ENCODE results near the gene SGPP2.

SGPP2 gene

DNA sequence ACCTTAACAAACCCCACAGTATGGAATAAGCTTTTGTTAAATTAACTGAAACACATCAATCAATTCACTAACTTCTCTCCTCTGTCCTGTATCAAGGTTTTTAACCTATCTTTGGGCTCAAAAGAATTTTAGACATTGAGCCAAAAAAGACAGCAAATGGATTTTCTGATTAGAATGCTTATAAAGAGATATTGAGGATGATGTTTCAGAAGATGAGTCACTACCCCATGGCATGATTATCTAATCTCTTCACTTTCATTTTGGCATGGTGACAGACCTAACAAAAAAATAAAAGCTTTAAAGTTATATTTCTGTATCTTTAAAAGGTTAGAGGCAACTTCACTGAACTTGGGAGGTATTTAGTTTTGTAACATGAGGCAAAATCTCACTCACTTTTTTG, 55.5 kb downstream of the SGPP2 start:
- no peak for DNase-seq

- DNase-seq: no peak
Measured at GRCh38 chr2:222480497-222480896, 56.2 kb downstream of the SGPP2 start.

- DNase-seq: no peak
Measured at GRCh38 chr2:222481941-222482340, 57.6 kb downstream of the SGPP2 start.

GRCh38 chr2:222483513-222484039, 59.2 kb downstream of the SGPP2 start:
- no peak for DNase-seq

DNA sequence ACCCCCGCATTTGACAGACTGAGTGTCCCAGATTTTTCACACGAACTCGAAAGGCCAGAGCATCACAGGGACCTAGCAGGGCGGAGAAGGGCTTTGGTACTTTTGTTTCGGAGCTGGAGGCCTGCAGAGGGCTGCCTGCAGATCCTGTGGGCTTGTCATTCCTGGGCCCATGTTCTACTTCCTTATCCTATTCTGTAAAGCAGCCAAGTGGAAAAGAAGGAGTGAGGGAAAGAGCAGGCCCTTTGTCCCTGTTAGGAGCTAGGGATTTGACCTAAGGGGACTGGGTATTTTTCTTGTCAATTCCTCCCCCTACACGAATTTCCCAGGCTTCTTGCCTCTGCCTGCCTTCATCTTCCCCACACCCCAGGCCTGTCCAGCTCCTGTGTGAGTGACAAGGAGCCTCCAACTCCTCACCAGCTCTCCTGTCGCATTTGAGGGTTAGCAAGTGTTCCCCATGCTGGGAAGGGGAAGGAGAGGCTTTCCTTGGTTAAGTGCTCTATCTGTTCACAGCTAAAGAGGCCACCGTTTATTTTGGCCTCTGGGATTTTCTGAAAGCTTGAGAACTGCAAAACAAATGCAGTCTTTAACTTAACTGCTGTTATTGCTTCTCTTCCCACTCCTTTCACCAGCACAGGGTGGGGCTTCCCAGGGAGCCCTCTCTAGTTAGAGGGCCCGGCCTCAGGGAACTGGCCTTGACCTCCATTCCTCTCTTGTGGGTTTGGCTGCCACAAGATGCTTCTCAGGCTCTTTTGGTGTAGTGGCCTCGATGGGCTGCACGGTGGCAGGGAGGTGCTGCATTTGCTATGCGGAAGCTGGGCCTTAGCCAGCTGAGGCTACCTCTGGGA, 61.2 kb downstream of the SGPP2 start:
- no peak for DNase-seq

DNA sequence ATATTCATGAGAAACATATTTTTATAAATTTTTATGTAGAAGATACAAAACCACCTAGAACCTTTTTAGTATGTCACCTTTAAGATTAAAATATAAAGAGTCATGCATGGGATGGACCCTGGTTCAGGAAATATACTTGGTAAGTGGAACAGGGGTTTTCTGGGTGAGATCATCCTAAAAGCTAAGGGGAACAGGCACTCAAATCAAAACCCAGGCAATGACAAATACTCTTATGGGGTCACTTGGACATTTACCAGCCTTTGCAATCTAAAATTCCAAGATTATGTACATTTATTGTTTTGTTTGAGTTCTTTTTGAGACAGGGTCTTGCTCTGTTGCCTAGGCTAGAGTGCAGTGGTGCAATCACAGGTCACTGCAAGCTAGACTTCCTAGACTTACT, 65.8 kb downstream of the SGPP2 start:
- no peak for DNase-seq

- DNase-seq: no peak
Measured at GRCh38 chr2:222492683-222493082, 68.3 kb downstream of the SGPP2 start.

- DNase-seq: no peak
Measured at GRCh38 chr2:222494104-222494739, 69.9 kb downstream of the SGPP2 start.

GRCh38 chr2:222495388-222495787, 71.0 kb downstream of the SGPP2 start:
- DNase-seq: no peak

DNA sequence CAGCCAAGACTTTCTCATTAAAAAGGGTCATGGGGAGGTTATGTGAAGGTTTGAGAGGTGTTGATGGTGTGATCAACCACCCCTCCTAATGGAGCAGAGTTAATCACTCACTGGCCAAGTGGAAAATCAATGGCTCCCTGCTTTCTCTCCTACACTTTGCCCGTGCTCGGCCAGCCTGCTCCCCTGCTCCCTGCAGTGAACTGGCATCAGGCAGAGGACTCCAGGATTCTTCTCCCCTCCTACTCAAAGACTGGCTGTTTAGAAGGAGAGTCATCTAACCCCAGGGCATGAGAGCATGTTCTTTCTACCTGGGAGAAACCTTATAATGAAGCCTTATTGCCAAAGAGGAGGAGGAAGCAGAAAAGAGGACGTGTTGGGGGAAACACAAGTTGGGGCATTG, 74.9 kb downstream of the SGPP2 start:
- DNase-seq: no peak

GRCh38 chr2:222504191-222504590, 79.8 kb downstream of the SGPP2 start:
- DNase-seq: no peak

DNA sequence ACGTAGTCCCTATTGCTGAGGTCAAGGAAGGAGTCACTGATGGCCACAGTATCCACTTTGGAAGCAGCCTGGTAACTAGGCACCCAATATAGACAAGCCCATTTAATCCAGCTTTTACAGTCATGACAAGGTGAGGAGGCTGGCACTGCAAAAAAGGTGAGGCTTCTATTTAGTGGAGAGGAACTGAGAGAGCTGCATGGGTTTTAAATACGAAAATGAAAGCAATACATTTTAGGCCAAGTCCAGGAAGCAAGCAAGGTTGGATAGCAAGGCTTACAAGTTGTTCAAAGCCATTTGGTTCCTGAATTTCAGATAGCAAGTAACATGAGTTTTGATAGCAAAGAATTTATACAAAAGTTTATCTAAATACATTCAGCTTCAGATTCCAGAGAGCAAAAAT, 80.4 kb downstream of the SGPP2 start:
- DNase-seq: no peak

- DNase-seq: no peak
Measured at GRCh38 chr2:222506230-222506935, 82.0 kb downstream of the SGPP2 start.

DNA sequence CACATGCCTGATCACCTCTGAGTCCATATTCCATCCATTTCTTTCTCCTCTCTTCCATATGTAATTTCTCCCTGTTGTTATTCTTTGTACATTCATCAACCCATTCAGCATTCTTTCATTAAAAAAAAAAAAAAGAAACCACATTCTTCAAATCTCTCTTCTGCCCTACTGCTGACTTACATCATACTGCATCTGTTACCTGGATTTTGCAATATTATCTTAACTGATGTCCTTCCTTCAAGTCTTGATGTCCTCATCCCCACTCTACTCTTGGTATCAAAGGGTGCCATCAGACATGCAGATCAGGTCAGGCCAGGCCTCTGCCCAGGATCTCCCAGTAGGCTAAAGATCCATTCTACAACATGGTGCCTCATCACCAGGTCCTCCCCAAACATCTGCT, 90.6 kb downstream of the SGPP2 start:
- no peak for DNase-seq

DNA sequence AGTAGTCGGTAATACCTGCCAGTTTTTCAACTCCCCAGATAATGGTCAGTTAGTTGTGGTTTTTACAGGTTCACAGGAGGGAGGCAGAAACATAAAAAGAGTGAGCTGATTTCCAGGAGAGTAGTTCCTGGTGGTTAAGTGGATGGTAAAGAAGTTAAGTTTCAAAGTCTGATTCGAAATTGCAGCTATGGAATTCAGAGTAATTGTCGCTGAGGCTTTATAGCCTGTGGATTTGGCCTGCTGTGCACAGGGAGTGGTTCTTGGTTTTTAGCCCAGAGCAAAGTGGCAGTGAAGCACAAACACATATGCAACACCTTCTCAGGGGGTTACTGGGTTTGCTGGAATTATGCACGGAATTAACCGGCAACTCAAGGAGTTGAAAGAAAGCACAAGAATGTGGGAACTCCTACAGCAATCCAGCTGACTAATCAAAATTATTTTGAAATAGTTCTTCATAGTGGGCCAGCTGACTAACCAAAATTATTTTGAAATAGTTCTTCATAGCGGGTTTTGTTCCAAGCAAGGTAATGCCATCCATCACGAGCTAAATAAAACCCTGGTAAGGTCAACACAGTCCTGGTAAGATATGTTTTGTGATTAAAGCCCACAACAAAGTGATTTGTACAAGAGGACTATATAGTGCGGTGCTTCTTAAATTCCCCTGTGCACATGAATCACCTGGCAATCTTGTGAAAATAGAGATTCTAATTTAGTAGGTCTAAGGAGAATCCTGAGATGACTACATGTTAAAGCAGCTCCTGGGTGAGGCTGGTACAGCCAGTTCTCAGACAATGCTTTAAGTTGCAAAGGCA, 94.4 kb downstream of the SGPP2 start:
- no peak for DNase-seq

GRCh38 chr2:222521099-222521498, 96.8 kb downstream of the SGPP2 start:
- DNase-seq: no peak

- DNase-seq: no peak
Measured at GRCh38 chr2:222522082-222522481, 97.7 kb downstream of the SGPP2 start.

DNA sequence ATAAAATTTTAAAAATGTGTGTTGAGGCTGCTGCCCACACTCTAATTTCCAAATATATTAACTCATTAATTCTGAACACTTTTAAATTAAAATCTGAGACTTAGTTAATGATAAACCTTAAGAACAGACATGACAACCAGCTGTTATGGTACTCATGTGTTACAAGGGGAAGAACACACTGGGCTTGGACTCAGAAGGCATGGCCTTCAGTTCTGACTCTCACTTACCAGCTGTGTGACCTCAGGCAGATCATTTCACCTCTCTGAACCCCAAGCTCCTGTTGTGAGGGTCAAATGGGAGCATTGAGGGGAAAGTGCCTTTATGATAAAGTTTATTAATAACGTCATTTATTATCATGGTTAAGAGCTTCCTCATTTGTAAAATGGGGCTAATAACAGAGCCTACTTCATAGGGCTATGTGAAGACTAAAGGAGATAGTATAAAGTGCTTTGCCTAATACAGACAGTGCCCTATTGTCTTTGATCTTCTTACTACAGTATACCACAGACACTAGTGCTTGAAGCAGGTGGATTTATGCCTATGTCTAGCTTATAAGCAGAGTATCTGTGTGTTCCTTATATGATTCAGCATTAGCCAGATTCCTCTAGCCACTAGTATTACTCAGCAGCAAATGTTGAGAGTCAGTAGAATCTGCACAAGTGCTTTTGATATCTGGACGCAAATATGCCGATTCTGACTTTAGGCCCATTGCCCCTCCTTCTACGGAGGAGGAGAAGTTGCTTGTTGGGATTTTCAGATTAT, 99.6 kb downstream of the SGPP2 start:
- no peak for DNase-seq

DNA sequence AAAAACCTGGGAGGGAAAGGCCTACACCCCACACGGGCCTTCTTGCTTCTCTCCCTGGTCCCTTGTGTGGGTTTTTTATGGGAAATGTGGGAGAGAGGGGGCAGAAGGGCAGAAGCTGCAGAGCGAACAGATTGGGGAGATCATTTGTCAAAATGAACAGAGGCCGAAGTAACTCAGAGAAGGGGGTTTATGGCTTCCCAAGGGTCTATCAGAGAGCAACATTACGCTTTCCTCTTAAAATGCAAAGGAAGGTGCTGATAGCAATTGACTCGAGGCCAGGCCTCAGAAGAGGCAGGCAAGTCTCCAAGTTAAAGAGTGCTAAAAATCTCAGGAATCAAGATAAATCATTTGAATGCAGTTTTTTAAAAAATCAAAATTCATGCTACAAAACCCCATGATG, 101.5 kb downstream of the SGPP2 start:
- no peak for DNase-seq

DNA sequence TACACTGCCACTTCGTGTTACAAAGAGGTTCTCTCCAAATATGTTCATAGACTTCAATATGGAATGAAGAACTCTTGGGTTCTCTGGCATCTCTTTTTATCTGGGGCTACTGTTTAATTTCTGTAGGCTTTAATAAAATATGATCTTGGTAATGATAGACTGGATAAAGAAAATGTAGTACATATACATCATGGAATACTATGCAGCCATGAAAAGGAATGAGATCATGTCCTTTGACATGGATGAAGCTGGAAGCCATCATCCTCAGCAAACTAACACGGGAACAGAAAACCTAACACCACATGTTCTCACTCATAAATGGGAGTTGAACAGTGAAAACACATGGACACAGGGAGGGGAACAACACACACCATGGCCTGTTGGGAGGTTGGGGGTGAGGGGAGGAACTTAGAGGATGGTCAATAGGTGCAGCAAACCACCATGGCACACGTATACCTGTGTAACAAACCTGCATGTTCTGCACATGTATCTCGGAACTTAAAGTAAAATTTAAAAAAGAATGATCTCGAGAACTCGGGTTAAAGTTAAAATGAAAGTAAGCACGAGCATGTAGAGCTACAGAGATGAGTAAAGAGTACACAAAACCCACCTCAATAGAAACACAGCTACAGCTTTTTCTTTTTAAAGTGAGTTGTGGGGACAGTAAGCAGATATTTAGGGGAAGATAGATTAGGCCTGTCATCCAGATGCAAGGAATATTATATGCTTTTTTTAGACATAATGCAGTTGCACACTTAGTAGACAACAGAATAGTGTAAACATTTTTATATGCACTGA, 102.3 kb downstream of the SGPP2 start:
- DNase-seq: no peak

DNA sequence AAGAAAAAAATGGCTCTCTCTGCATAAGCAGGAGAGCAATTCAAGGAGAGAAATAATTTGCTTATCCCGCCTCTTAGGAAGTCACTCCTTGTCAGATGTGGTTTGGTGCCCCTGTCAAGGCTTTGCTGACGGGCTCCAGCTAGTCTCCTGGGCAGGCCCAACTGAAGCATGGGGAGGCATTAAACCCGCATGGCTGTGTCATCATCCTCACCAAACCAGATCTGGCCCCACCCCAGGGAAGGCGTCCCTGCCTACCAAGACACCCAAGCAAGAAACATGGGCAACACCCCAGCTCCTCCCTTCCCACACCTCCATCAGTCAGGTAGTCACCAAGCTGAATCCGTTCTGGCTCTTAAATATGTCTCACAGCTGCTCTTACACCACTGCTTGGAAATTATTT, 108.0 kb downstream of the SGPP2 start:
- no peak for DNase-seq
